Stimulated activated CD8-positive, alpha-beta memory T cell treated with anti-CD3 and anti-CD28 coated beads, Interleukin-2, amount 100 ng/mL, for 1 hour (primary cell): ENCODE data around the gene TMEM121B.
A peak's percentile ranks its signal among the peaks of the same experiment; 100 is the strongest.

Source experiments
- DNase-seq, 2 donors: peaks; one replicate each; pipeline ENCODE4 v3.0.0-alpha.2; 2020; ENCODE audit warnings: low read depth in 2 of 2

Gene TMEM121B

DNA sequence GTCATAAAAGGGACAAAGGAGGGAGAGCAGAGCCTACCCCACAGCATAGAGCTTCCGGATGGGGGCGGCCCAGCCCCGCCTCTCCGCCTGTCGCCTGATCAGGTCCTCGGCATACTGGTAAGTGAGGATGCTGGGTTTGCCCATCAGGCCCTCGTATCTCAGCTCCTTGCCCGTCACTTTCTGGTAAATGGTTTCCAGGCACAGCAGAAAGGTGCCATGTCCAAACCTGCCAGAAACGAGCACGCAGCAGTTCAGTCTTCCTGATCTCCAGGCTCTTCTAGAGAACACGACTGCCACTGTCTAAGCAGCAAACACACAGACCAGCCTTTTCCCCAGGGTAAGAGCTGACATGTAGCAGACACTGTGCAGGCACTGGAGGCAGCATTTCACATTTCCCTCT, 17.4 kb upstream of the TMEM121B start:
- no peak for DNase-seq

DNA sequence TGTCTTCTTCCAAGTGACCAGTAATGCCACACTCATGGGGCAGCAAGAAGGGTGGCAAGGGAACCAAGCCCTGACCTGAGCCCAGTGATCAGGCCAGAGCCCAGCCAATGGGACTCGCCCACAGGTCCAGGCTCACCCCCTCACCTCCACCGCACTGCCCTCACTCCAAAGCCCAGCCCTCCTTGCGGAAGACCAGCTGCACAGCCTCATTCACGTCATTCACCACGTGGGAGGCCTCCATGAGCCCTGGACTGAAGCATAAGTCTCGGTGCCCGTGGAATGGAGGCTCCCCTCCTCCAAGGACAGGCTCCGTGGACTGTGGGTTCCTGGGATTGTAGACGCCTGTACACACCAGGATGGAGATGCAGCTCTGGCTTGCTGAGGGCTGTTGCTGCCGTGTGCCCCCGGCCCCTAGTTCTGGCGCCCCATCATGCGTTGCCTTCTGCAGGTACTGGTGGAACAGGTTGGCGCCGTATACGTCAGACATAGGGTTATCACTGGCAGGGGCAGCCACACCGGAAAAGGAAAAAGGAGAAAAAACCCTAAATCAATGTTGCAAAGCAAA, 16.8 kb upstream of the TMEM121B start:
- no peak for DNase-seq

DNA sequence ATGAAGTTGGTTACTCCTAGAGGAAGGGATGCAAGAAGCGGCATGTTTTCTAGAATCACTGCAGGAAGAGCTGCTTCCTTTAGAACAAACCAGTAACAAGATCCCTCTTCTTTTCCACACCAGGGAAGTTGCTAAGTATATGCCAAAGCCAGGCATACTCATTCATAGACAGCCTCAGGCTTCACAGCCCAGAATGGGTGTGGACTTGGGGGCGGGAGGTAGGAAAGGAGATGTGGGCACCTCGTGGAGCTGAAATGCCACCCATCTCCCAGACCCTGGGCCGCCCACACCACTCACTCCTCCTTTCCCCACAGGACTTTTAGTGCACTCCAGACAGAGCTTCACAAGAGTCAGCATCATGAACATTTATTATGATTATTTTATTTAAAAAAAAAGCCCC, 16.0 kb upstream of the TMEM121B start:
- DNase-seq = no peak

DNA sequence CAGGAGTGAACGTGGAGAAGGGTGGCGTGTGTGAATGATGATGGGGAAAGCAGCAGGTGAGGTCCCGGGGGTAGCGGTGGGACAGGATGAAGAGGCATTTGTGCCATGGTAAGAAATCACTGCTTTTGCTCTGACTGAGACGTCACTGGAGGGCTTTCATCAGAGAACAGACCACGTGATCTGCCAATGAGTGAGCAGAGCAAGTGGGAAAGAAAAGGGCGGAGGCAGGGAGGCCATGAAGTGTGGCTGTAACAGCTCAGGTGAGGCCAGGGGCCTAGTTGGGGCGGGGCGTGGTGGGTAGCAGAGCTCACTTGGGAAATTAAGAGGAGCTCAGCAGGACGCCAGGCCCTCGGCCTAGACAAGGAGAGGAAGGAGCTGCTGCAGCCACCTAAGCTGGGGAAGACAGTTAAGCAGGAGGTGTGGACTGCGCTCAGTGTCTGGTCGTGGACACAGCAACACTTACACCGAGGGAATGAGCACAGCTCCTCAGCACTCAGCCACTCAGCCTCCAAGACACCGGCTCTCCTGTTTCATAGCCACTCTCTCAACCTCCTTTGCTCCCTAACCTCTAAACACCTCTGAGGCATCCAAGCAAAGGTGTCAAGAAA, 14.1 kb upstream of the TMEM121B start:
- no peak for DNase-seq

DNA sequence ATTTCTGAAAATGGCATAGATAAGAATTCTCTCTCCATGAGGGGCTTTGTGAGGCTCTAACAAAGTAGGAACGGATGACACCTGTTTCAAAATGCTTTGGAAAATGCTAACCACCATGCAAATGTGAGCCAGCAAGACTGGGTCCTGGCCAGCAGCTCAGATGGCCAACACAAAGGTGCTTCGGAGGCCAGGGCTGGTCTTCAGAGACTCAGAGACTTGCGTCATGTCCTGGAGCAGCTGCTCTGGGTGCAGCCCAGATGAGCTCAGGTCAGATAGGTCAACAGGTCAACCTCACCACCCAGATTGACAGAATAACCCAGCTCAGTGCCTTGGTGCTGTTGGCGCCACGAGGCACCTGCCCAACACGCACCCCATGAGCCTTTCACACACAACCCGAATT, 12.0 kb upstream of the TMEM121B start:
- DNase-seq = no peak

DNA sequence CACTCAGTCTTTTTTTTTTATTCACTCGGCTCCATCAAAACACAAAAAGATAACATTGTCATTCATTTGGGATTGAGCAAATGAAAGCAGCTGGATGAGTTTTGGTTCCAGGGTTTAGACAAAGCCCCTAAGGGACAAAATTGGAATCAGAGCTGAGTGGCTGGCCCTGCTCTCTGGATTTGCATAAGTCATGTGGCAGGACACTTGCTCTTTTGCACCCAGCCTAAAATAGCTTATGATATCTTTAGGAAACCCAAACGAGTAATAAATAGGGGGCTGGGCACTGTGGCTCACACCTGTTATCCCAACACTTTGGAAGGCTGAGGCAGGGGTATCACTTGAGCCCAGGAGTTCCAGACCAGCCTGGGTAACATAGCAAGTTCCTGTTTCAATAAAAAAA, 11.0 kb upstream of the TMEM121B start:
- DNase-seq = no peak

DNA sequence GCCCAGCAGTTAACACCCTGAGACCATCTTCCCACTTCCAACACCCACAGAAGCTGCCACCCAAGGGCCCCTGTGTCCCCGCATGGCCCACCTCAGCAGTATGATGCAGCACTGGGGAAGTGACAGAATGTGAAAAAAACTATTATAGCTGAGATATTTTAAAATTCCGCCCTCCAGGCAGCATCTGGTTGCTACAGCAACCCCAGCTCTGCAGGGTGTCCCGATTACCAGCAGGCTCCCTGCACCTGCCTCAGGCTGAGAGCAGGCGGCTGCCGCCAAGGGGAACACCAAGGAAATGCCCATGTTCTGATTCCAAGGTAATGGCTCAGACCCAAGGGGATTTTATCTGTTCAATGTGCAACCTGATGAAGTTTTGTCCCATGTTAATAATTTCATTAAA, 10.5 kb upstream of the TMEM121B start:
- DNase-seq = no peak

DNA sequence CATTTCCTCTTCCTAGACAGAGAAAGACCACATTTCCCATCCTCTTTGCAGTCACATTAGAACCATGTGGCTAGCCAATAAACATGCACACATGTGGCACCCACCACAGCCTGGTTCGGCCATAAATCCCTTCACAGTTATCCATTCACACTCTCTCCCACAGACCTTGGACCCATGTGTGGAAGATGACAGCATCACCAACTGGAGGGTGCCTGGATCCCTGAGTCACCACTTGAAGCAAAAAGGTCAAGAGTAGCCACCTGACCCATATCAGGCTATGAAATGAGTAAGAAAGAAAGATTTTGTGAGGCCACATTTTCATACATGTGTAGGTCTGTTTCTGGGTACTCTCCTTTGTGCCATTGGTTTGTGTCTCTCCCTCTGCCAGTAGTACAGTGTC, 9.0 kb upstream of the TMEM121B start:
- no peak for DNase-seq

DNA sequence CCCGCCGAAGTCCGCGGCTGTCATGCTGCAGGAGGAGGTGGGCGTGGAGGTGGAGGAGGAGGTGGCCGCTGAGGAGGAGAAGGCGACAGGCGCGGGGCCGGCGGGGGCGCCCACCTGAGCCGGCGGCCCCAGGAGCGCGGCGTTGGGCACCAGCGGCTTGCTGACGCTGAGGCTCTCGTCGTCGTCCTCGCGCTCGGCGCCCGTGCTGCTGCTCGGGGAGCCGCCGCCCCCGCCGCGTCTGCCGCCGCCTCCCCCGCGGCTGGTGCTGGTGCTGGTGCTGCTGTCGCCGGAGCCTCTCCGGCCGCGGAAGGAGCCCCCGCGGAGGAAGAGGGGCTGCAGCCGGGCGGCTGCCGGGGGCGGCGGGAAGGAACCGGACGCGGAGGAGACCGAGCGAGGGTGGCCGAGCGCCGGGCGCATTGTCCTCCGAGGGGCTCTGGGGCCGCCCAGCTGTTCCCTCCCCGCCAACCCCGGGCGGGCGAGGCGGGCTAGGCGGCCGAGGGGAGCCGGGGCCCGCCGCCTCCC, 388 bp downstream of the TMEM121B start:
- no peak for DNase-seq

DNA sequence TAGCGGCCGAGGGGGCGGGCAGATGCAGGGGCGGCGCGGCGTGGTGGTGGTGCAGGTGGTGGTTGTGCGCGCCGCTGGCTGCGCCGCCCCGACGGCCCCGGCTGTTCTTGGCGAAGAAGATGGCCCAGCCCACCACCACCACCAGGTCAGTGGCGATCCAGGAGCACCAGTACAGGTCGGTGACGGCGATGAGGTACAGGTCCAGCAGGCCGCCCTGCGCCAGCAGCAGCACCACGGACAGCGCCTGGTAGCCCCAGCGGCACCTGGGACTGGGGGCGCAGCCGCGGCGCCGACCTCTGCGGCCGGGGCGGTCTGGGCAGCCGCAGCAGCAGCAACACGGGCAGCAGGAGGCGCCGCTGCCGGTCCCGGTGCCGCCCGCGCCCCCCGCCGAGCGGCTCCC, 879 bp downstream of the TMEM121B start:
- peak; percentile 20 to 39 for DNase-seq

DNA sequence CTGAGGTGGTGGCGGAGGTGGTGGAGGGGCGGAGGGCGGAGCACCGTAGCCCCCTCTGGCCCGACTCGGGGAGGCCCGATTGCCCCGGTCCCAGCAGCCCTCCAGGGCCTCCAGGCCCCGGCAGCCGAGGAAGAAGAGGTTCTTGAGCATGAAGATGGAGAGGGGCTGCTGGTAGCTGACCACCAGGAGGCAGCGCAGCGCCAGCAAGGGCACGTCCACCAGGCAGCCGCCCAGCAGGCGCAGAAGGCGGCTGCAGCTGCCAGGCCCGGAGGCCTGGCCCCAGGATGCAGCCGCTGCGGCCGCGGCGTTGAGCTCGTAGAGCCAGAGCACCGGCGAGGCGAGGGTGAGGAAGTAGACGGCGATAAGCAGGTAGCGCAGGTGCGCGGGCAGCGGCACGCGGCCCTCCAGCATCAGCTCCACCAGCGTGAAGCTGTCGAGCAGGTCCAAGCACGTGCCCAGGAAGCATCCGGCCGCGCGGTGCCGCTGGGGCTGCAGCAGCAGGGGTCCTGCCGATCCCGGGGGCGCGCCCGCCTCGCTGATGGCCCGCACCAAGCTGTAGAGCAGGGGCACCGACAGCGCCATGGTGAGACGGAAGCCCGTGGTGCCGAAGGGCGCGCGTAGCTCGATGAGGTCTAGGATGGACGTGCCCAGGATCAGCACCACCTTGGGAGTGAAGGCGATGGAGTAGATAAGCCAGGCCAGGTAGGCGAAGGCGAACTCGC, 1.5 kb downstream of the TMEM121B start:
- no peak for DNase-seq

DNA sequence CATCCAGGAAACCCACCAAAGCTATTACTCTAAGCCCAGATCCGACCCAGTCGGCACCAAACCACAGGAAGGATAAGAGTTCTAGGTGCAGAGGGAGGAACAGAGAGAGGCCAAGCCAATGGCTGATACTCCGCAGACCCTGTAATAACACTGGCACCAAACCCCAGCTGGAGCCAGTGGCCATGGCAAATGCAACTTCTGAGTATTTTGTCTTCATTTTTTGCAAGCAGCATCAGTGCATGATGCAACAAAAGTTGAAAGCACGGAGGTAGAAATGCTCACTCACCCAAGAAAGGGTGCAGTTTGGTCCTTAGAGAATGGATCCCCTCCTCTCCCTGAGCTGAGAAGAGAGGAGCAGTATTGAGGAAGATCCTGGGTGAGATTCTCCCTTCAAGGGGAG, 2.8 kb downstream of the TMEM121B start:
- DNase-seq = no peak

DNA sequence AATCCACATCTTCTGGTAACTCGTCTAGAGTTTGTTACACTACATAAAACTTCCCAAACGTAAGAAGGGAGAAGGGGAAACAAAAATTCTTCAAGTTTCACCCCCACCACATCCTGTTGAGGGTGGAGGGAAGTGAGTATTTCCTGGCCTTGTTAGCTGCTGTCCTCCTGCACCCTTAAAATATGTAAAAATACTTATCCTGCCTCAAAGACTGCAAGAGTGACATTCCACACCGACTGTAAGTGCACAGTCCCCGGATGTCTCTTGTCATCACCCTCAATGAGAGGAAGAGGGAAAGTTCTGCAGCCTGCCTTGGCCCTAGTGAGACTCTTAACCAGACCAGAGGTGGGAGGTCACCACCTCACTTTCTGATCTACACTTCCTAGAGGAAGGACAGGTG, 3.3 kb downstream of the TMEM121B start:
- DNase-seq = no peak

DNA sequence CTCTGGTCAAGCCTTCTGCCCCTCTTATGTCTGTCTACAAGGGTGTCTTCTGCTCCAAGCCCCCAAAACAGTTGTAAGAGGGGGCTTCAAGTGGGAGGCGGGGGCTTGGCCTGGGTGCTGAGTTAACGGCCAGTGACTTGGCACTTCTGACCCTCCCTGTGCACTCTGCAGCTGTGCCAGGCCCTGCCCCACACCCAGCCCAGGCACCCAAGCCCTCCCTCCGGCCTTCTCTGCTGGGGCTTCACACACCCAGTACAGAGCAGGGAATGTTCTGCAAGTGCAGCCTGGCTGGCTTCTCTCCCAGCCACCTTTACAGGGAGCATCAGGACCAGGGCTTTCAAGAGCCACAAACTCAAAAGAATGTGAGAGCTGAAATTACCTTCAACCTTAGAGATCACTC, 3.8 kb downstream of the TMEM121B start:
- no peak for DNase-seq

DNA sequence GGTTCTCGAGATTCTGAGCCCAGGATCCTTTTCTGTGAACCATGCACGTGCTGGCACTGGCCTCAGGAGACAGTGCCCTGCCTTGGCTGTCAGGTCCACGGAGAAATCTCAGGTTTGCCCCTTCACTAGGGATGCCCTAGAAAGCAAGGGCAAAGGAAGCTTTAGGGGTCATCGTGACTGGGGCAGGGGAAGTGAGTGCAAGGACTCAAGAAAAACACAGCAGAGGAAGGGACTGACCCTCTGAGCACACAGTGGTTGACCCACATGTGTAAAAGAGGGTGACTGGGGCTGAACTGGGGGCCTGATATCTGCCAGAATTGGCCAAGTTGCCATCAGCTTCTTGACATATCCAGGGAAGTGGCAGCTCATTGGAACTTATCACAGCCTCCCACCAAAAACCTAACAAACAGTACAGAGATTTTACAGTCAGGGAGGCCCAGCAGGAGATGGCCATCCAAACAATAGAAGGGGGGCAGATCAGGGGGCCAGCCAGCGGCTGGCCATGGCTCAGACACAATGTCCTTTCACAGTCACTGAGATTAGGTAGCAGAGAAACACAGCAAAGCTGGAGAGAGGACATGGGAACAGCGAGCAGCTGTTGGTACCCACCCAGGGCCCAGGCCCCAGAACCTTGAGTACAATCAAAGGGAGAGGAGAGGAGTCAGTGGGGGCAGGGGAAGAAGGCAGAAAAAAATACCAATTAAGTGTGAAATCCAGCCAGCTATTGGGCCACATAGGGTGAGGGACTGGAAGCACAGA, 4.4 kb downstream of the TMEM121B start:
- DNase-seq = no peak

DNA sequence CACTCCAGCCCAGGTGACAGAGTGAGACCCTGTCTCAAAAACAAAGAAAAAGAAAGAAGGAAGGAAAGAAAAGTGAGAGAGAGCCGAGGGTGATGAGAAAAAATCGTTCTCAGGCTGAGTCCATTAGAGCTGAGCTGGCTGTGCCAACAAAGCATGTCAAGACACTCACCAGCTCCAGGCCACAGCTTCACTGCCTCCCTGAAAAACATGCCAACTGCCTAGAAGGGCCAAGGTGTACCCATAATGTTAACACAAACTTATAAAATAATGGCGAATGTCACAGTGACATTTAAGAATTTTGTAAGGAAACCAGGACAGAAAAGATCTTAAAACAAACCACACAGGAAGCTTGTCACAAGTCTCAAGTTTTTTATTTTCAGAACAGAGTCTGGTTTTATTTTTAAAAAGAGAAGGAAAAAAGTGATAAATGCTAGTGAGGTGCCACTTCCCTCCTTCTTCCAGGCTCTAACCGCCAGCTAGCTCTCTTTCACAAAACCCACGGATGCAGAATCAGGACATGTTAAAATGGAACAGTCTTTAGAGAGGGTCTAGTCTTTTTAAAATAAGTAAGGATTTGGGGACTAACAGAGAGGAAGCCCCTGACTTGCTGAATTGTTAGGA, 5.1 kb downstream of the TMEM121B start:
- DNase-seq = no peak

DNA sequence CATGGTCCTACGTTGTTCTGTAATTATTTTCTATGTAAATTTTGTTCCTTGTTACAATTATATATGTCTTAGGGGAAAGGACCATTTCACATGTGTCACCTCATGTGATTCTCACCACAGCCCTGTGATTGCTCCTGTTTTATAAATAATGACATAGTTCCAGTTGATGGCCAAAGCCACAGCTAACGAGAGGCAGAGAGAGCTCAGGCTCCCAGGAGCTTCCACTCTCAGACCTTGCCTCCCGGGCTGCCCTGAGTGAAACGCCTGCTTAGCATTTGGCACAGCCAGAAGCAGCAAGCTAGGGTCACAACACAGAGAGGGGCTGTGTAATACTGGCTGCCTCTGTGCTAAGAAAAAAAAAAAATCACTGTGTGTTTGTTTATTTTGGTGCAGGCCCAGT, 5.9 kb downstream of the TMEM121B start:
- no peak for DNase-seq

DNA sequence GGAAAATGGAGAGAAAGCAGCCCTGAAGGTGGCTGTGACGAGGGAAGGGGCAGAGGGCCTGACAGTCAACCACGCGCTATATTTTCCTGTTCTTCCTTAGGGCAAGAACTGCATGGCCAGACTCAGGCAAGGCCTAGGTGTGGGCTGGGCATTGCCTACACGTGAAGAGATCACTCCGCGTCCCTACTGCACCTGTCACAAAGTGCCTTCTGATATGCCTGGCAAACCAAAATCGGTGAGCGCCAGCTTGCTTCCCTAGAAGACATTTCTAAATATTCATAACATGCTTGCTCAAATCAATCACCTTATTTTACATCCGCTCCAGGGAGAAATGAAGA, 6.3 kb downstream of the TMEM121B start:
- DNase-seq = no peak

DNA sequence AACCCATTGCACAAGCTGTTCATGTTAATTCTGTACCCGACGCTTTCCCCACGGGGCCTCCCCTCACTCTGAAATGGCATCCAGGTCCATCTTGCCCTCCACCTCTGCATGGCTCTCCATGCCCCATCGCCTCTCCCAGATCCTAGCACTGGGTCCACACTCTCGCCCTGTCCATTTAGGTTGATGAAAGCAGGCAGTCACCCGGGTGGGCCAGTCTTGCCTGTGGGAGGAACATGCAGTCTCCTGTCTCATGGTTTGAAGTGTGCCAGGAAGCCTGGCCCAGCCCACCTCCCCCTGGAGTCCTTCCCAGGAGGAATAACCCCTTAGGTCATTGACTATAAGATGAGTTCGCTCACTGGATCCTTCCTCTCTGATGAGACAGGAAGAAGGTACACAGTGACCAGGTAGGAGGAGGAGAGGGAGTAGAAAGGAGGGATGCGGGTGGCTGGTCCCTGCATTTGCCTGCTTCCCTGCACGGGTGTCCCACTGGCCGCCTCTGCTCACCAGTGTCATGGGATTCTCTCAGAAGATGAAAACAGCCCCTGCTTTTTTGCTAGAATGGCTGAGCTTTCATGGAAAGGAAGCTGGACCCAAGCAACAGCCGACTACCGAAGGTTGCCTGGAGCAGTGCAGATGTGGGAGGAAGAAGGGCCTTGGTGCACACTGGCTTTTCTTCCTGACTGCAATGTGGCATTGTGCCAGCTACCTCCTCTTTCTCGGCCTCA, 6.8 kb downstream of the TMEM121B start:
- no peak for DNase-seq

DNA sequence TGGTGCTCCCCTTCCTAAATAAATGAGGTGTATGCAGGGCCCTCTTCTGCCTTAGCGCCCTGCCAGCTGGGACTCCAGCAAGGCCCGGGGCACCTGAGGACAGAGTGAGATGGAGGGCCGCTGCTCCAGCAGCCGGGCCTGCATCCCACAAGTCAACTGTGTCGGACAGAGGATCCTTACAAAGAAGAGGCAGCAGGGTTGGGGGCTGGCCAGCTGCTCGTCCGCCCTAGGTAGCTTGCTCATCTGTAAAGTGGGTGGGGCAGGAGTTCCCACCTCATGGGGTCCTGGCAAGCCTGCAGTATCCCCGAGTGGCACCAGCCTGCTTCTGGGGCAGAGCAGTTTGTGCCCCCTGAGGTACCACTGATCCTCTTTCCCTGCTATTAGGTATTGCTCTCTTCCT, 7.6 kb downstream of the TMEM121B start:
- DNase-seq = no peak

DNA sequence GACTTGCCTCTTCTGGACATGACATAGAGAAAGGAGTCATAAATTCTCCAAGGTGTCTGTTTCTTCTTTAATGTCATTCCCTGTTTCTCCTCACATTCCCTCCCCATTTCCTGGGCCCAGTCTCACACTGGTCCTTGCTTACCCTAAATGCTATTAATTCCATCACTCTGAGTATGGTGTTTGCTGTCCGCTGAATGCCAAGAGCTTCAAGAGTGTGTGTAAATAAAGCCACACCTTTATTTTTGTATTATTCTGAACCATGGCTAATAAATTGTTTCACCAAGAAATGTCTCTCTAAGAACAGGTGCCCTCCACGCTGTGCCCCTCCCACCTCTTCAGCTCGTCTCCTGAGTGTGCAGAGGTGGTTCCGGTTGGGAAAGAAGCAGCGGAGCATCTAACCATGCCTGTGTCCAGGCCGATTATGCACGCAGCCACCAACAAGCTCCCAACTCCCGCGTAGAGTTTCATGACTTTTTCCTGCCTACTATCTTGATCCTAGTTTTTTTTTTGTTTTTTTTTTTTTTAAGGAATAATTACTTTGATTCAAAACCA, 8.6 kb downstream of the TMEM121B start:
- no peak for DNase-seq
